ENCODE measurements around the gene WWOX.

DNA sequence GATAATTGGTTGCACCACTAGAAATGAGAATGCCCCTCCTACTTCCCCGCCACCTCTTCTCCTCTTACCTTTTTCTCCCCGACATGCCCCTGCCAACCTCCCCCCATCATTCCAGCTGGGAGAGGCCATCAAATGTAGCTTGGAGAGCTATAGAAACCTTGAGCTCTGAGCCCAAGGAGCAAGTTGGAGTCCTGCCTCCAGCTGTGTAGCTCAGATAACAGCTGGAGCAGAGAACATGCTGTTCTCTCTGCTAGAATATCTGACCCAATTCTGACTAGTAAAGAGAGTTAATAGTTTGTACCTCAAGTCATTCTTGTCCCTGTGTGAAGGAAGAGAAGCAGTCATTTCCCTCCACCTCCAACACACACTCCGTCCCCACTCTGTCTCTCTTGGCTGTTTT is 1010.8 kb downstream of the WWOX start:
- TF ChIP-seq, protein P1, sequence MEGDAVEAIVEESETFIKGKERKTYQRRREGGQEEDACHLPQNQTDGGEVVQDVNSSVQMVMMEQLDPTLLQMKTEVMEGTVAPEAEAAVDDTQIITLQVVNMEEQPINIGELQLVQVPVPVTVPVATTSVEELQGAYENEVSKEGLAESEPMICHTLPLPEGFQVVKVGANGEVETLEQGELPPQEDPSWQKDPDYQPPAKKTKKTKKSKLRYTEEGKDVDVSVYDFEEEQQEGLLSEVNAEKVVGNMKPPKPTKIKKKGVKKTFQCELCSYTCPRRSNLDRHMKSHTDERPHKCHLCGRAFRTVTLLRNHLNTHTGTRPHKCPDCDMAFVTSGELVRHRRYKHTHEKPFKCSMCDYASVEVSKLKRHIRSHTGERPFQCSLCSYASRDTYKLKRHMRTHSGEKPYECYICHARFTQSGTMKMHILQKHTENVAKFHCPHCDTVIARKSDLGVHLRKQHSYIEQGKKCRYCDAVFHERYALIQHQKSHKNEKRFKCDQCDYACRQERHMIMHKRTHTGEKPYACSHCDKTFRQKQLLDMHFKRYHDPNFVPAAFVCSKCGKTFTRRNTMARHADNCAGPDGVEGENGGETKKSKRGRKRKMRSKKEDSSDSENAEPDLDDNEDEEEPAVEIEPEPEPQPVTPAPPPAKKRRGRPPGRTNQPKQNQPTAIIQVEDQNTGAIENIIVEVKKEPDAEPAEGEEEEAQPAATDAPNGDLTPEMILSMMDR (optimal IDR thresholded peaks at IDR 0.05 in 1 of 3, IDR thresholded peaks at IDR 0.05 in 1 of 3, conservative IDR thresholded peaks at IDR 0.05 in 1 of 3; ENCODE audit: extremely low read depth in 1 of 3, insufficient read depth in 2 of 3, low read length in 3 of 3) = no peak
- no peak for TF ChIP-seq EZH2 (IDR thresholded peaks at IDR 0.05; ENCODE audit: low read length)

All from keratinocyte (primary cell).